Brain microvascular endothelial cell (primary cell): ENCODE data around the gene MAPRE2.
A peak's percentile ranks its signal among the peaks of the same experiment; 100 is the strongest.

ENCODE experiments used
- DNase-seq: peaks from one replicate; pipeline ENCODE4 v3.0.0-alpha.2; 2020
- H3K27ac ChIP-seq: fragments of 250-450 bp; sonication (Bioruptor Pico); 2 replicates; pipeline ENCODE4 v1.5.1; 2020; ENCODE audit warnings: mild to moderate bottlenecking, moderate library complexity
- H3K27me3 ChIP-seq: fragments of 250-450 bp; sonication (Bioruptor Pico); replicated peaks from 2 replicates; pipeline ENCODE4 v1.5.1; 2020; ENCODE audit warnings: mild to moderate bottlenecking
- H3K36me3 ChIP-seq: fragments of 250-450 bp; sonication (Bioruptor Pico); replicated peaks from 2 replicates; pipeline ENCODE4 v1.5.1; 2020; ENCODE audit warnings: mild to moderate bottlenecking
- H3K4me3 ChIP-seq: 2 replicates; pipeline ENCODE4 v1.5.1; 2011; ENCODE audit warnings: low read depth, mild to moderate bottlenecking, control low read depth, low read length, moderate library complexity
- CTCF ChIP-seq: IDR thresholded peaks from 2 replicates; pipeline ENCODE4 v1.5.1; 2011; ENCODE audit warnings: low read depth, mild to moderate bottlenecking, moderate library complexity, low read length, control low read depth, inconsistent platforms; ENCODE audit errors: missing control alignments
- in situ Hi-C: cut with HindIII; loops from 2 replicates; pipeline ENCODE4 v1.10.0; 2017; ENCODE audit warnings: low sequenced_read_pairs, low pct_ligation_motif_present

The MAPRE2 gene

GRCh38 chr18:35038881-35039491, 2.2 kb upstream of the MAPRE2 start:
- no peak for TF ChIP-seq CTCF
- peak overlapping the region; percentile 10 for H3K27ac ChIP-seq
- no peaks in the 10 kb centered on the region for H3K36me3 ChIP-seq
- no peak overlapping the region for H3K4me3 ChIP-seq
- DNase-seq, result no peak
- in situ Hi-C loops, result no loop called here
- no peaks in the 10 kb centered on the region for H3K27me3 ChIP-seq

GRCh38 chr18:35040638-35040987, 600 bp upstream of the MAPRE2 start:
- Histone ChIP-seq H3K27me3 (no peaks in the 10 kb centered on the region), H3K4me3 (no peak overlapping the region), H3K27ac (peak overlapping the region; percentile 79), H3K36me3 (no peaks in the 10 kb centered on the region)
- in situ Hi-C loops, result no loop called here
- no peak for TF ChIP-seq CTCF
- DNase-seq, result no peak

GRCh38 chr18:35041815-35042387, 688 bp downstream of the MAPRE2 start:
- peak overlapping the region; percentile 79 for H3K27ac ChIP-seq
- no peaks in the 10 kb centered on the region for H3K27me3 ChIP-seq
- no peaks in the 10 kb centered on the region for H3K36me3 ChIP-seq
- H3K4me3 ChIP-seq, result peak overlapping the region; percentile 87
- DNase-seq, result no peak
- no peak for TF ChIP-seq CTCF
- in situ Hi-C loops, result no loop called here

GRCh38 chr18:35042389-35043071, 1.3 kb downstream of the MAPRE2 start:
- in situ Hi-C loops, result no loop called here
- peak overlapping the region; percentile 87 for H3K4me3 ChIP-seq
- no peak for TF ChIP-seq CTCF
- peak overlapping the region; percentile 79 for H3K27ac ChIP-seq
- H3K36me3 ChIP-seq, result no peaks in the 10 kb centered on the region
- no peak for DNase-seq
- H3K27me3 ChIP-seq, result no peaks in the 10 kb centered on the region

- no peak for TF ChIP-seq CTCF
- in situ Hi-C loops, result no loop called here
- H3K27me3 ChIP-seq, result no peaks in the 10 kb centered on the region
- H3K36me3 ChIP-seq, result no peaks in the 10 kb centered on the region
- DNase-seq, result no peak
- peak overlapping the region; percentile 79 for H3K27ac ChIP-seq
- no peak overlapping the region for H3K4me3 ChIP-seq
Measured at GRCh38 chr18:35043207-35043606, 2.0 kb downstream of the MAPRE2 start.
